Loucy (cell line): ENCODE results near the gene SCAPER.

ENCODE experiments used
- CTCF ChIP-seq: fragments of 200-600 bp; sonication (generic); conservative IDR thresholded peaks from 2 replicates; pipeline ENCODE4 v1.5.1; 2014; ENCODE audit warnings: mild to moderate bottlenecking, antibody characterized with exemption, low read length
- EZH2phosphoT487 ChIP-seq: fragments of 200-600 bp; IDR thresholded peaks from 2 replicates; pipeline ENCODE4 v1.6.1; 2018; ENCODE audit warnings: antibody characterized with exemption, mild to moderate bottlenecking, moderate library complexity, borderline replicate concordance

DNA sequence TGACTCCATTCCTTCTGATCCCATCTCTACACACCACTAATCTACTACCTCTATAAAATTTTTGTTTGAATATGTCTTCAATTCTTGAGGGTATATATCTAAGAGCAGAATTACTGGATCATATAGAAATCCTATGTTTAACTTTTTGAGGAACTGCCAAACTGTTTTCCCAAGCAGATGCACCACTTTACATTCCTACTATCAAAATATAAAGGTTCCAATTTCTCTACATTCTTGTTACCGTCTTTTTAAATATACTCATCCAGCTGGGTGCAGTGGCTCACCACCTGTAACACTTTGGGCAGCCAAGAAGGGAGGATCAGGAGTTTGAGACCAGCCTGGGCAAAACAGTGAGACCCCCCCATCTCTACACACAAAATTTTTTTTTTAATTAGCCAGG lies 268.0 kb downstream of the SCAPER start:
- TF ChIP-seq CTCF (no peak), EZH2phosphoT487 (no peak)
